B cell (primary cell): ENCODE data around the gene OTOGL. TPM values are rescaled to one million over a fixed set of nuclear protein-coding genes. Genes with fewer than 3 reads are reported as not detected.

ENCODE experiments used
- ATAC-seq: fragments of 200-7000 bp; cut with Tn5 transposase; one replicate; pipeline ENCODE4 v1.10.0; 2021; ENCODE audit warnings: low read depth, mild to moderate bottlenecking, moderate number of reproducible peaks, moderate library complexity
- CTCF ChIA-PET: fragments of 350-600 bp; sonication (Branson Sonifier 250); formaldehyde crosslinking; loops from one replicate; lab custom pipeline; 2021; ENCODE audit warnings: antibody characterized with exemption, inconsistent platforms; lab: Charles Lee
- POLR2A ChIA-PET: fragments of 350-600 bp; sonication (Branson Sonifier 250); formaldehyde crosslinking; loops from one replicate; lab custom pipeline; 2021; ENCODE audit warnings: antibody characterized with exemption; lab: Charles Lee
- DNase-seq: peaks from one replicate; pipeline ENCODE4 v3.0.0; 2013
- H2AFZ ChIP-seq: 2 replicates; pipeline ENCODE4 v1.6.1; 2012; ENCODE audit warnings: mild to moderate bottlenecking, low read depth, low read length; ENCODE audit not compliant: insufficient read depth, poor library complexity, severe bottlenecking
- H3K27ac ChIP-seq, 2 donors: 1 replicate in 1 of 2; 2 replicates in 1 of 2; pipeline ENCODE4 v1.5.1; 2012 to 2013; ENCODE audit warnings: low read length in 2 of 2, mild to moderate bottlenecking in 2 of 2, moderate library complexity in 1 of 2
- H3K27me3 ChIP-seq, 4 experiments: fragments of 200-600 bp in 1 of 4; sonication (generic) in 1 of 4; replicated peaks in 1 of 4; 1 replicate in 2 of 4; 2 replicates in 2 of 4; pipeline versions ENCODE4 v1.6.1 to v1.7.0; 2013 to 2016; ENCODE audit warnings: low read length in 3 of 4, mild to moderate bottlenecking in 2 of 4, mixed read lengths in 1 of 4, moderate library complexity in 1 of 4; ENCODE audit not compliant: insufficient read depth in 4 of 4, control insufficient read depth in 3 of 4; ENCODE audit errors: control extremely low read depth in 1 of 4
- H3K36me3 ChIP-seq, 2 experiments: replicated peaks in 1 of 2; 1 replicate in 1 of 2; 2 replicates in 1 of 2; pipeline versions ENCODE4 v1.6.1 to v1.7.1; 2013; ENCODE audit warnings: low read length in 1 of 2; ENCODE audit not compliant: insufficient read depth in 2 of 2, control insufficient read depth in 1 of 2; ENCODE audit errors: control extremely low read depth in 1 of 2, extremely low read depth in 1 of 2
- H3K4me1 ChIP-seq, 2 donors: fragments of 200-600 bp in 1 of 2; sonication (generic) in 1 of 2; 1 replicate in 1 of 2; 2 replicates in 1 of 2; pipeline versions ENCODE4 v1.5.1 to v1.6.1; 2013 to 2017; ENCODE audit warnings: low read length in 2 of 2; ENCODE audit not compliant: control insufficient read depth in 2 of 2, insufficient read depth in 2 of 2
- H3K4me2 ChIP-seq: replicated peaks from 2 replicates; pipeline ENCODE3; 2012; ENCODE audit warnings: mild to moderate bottlenecking, low read depth, low read length; ENCODE audit not compliant: poor library complexity, severe bottlenecking
- H3K4me3 ChIP-seq, 5 experiments: fragments of 200-600 bp in 1 of 5; sonication (generic) in 1 of 5; 1 replicate in 3 of 5; 2 replicates in 2 of 5; pipeline versions ENCODE4 v1.5.1 to v1.7.0; 2011 to 2016; ENCODE audit warnings: low read length in 4 of 5, mild to moderate bottlenecking in 4 of 5, low read depth in 2 of 5, control low read depth in 1 of 5, moderate library complexity in 1 of 5; ENCODE audit not compliant: insufficient read depth in 1 of 5; ENCODE audit errors: control extremely low read depth in 1 of 5, extremely low read depth in 1 of 5
- H3K79me2 ChIP-seq: fragments of 200-600 bp; sonication (generic); one replicate; pipeline ENCODE4 v1.6.0; 2016; ENCODE audit warnings: low read length; ENCODE audit not compliant: control insufficient read depth, insufficient read depth
- H3K9ac ChIP-seq: fragments of 200-600 bp; sonication (generic); 2 replicates; pipeline ENCODE4 v1.6.1; 2017; ENCODE audit warnings: mild to moderate bottlenecking, low read length, moderate library complexity
- H3K9me3 ChIP-seq, 3 donors: one replicate each; pipeline versions ENCODE4 v1.6.1 to v1.7.1; 2013; ENCODE audit warnings: low read length in 2 of 3; ENCODE audit not compliant: control insufficient read depth in 2 of 3, insufficient read depth in 1 of 3; ENCODE audit errors: control extremely low read depth in 1 of 3
- H4K20me1 ChIP-seq: 2 replicates; pipeline ENCODE4 v1.6.0; 2012; ENCODE audit warnings: mild to moderate bottlenecking, low read length; ENCODE audit not compliant: insufficient read depth, control insufficient read depth, poor library complexity, severe bottlenecking
- H3K27ac Mint-ChIP-seq: one replicate; pipeline ENCODE4 v1.8.0; 2021; ENCODE audit warnings: mixed read lengths
- H3K27me3 Mint-ChIP-seq: one replicate; pipeline ENCODE4 v1.8.0; 2021; ENCODE audit warnings: mixed read lengths
- H3K4me1 Mint-ChIP-seq: one replicate; pipeline ENCODE4 v1.8.0; 2021; ENCODE audit warnings: mixed read lengths
- H3K4me3 Mint-ChIP-seq: one replicate; pipeline ENCODE4 v1.8.0; 2021; ENCODE audit warnings: mixed read lengths
- H3K9me3 Mint-ChIP-seq: one replicate; pipeline ENCODE4 v1.8.0; 2022; ENCODE audit warnings: mixed read lengths; ENCODE audit not compliant: insufficient read depth
- CTCF ChIP-seq: fragments of 200-600 bp; IDR thresholded peaks from one replicate; pipeline ENCODE4 v1.8.0; 2022; ENCODE audit warnings: antibody characterized with exemption, mild to moderate bottlenecking
- EZH2 ChIP-seq: IDR thresholded peaks from 2 replicates; pipeline ENCODE4 v1.6.1; 2012; ENCODE audit warnings: borderline replicate concordance, low read depth, mild to moderate bottlenecking, moderate library complexity, low read length; ENCODE audit not compliant: insufficient read depth, poor library complexity, severe bottlenecking
- WGBS: methylation state at CpG from one replicate; pipeline ENCODE4 v1.1.5; 2013; ENCODE audit warnings: missing lambda C conversion rate; ENCODE audit not compliant: insufficient coverage; 5-methylcytosine and 5-hydroxymethylcytosine counted together
- intact Hi-C: fragments of 100-400 bp; cut with micrococcal nuclease; formaldehyde crosslinking; loops from one replicate; pipeline ENCODE4 v1.10.0; 2022
- polyA plus RNA-seq: library from polyadenylated mRNA; depleted of rRNA; stranded (reverse); fragments of >200 nt; gene quantifications from 2 replicates; pipeline ENCODE4 v1.2.3, GENCODE V29; 2012
- total RNA-seq, 2 donors: library from RNA; stranded (reverse); fragments of 120-200 nt in 1 of 2; gene quantifications; 1 replicate in 1 of 2; 2 replicates in 1 of 2; pipeline versions ENCODE4 v1.2.3 to v1.2.4, GENCODE V29; 2013 to 2022

OTOGL gene
- total and polyA plus RNA-seq, 2 donors (not counting 1 experiment from before 2014, with no cell fraction given): not detected

GRCh38 chr12:80056845-80057244, 42.5 kb upstream of the OTOGL start:
- CTCF ChIA-PET: no interaction called here
- Histone ChIP-seq H3K4me2 (no peak overlapping the region), H3K27ac (no peak overlapping the region), H3K36me3 (no peaks in the 10 kb centered on the region), H3K4me3 (no peak overlapping the region), H3K79me2 (no peaks in the 10 kb centered on the region), H3K9me3 (no peaks in the 10 kb centered on the region), H2AFZ (no peak overlapping the region), H3K4me1 (no peaks in the 10 kb centered on the region), H3K27me3 (no peaks in the 10 kb centered on the region), H4K20me1 (no peaks in the 10 kb centered on the region), H3K9ac (no peak overlapping the region)
- no peak for DNase-seq
- H3K4me3 Mint-ChIP-seq: no peak overlapping the region
- no peaks in the 10 kb centered on the region for H3K9me3 Mint-ChIP-seq
- H3K27ac Mint-ChIP-seq: no peak overlapping the region
- ATAC-seq: no peak
- intact Hi-C loops: no loop called here
- POLR2A ChIA-PET: no interaction called here
- H3K27me3 Mint-ChIP-seq: no peaks in the 10 kb centered on the region
- TF ChIP-seq EZH2 (no peak), CTCF (no peak)
- H3K4me1 Mint-ChIP-seq: no peaks in the 10 kb centered on the region

GRCh38 chr12:80058586-80058985, 40.8 kb upstream of the OTOGL start:
- DNase-seq (no peak), ATAC-seq (no peak)
- H3K9me3 ChIP-seq: no peaks in the 10 kb centered on the region
- TF ChIP-seq CTCF (no peak), EZH2 (no peak)
- H4K20me1 ChIP-seq: no peaks in the 10 kb centered on the region
- ChIA-PET CTCF (no interaction called here), POLR2A (no interaction called here)
- H3K4me1 ChIP-seq: no peaks in the 10 kb centered on the region
- H3K4me2 ChIP-seq: no peak overlapping the region
- H3K4me3 ChIP-seq: no peak overlapping the region
- no peaks in the 10 kb centered on the region for H3K27me3 ChIP-seq
- H3K79me2 ChIP-seq: no peaks in the 10 kb centered on the region
- H3K36me3 ChIP-seq: no peaks in the 10 kb centered on the region
- no CpG with 5 or more reads among the region's 2 CpGs for WGBS
- no peaks in the 10 kb centered on the region for H3K27me3 Mint-ChIP-seq
- H3K9me3 Mint-ChIP-seq: no peaks in the 10 kb centered on the region
- H3K27ac Mint-ChIP-seq: no peak overlapping the region
- no peaks in the 10 kb centered on the region for H3K4me1 Mint-ChIP-seq
- H2AFZ ChIP-seq: no peak overlapping the region
- intact Hi-C loops: no loop called here
- no peak overlapping the region for H3K27ac ChIP-seq
- no peak overlapping the region for H3K9ac ChIP-seq
- no peak overlapping the region for H3K4me3 Mint-ChIP-seq
